HG03196 (cell line): ENCODE measurements around the gene EMILIN3.

Source experiments
- ATAC-seq: cut with Tn5 transposase; IDR thresholded peaks from one replicate; pipeline ENCODE4 v1.9.1; 2021; ENCODE audit not compliant: unreplicated experiment

EMILIN3 gene

DNA sequence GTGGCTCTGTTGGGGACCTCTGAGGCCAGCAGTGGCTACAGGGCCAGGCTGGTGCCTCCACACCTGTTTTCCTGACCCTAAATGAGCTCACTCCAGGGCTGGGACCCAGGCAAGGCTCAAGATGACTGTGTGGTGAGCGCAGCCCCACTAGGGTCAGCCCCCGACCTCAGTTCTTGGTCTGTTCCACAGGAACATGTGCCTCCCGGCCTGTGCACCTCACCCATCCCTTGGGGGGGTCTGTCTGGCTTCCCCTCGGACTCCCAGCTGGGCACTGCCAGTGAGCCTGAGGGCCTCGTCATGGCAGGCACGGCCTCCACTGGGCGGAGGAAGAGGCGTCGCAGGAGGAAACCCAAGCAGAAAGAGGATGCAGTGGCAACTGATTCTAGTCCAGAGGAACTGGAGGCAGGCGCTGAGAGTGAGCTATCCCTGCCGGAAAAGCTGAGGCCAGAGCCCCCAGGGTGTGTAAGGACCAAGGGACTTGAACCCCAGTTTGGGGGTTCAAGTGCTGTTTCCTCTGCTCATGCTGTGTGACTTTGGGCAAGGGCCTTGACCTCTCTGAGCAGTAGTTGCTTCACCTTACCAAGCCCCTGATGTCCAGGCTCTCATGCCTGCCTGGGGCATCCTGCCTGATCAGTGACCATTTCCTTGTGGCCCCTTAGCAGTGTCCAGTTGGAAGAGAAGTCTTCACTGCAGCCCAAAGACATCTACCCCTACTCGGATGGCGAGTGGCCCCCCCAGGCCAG is 18.0 kb downstream of the EMILIN3 start:
- no peak for ATAC-seq

DNA sequence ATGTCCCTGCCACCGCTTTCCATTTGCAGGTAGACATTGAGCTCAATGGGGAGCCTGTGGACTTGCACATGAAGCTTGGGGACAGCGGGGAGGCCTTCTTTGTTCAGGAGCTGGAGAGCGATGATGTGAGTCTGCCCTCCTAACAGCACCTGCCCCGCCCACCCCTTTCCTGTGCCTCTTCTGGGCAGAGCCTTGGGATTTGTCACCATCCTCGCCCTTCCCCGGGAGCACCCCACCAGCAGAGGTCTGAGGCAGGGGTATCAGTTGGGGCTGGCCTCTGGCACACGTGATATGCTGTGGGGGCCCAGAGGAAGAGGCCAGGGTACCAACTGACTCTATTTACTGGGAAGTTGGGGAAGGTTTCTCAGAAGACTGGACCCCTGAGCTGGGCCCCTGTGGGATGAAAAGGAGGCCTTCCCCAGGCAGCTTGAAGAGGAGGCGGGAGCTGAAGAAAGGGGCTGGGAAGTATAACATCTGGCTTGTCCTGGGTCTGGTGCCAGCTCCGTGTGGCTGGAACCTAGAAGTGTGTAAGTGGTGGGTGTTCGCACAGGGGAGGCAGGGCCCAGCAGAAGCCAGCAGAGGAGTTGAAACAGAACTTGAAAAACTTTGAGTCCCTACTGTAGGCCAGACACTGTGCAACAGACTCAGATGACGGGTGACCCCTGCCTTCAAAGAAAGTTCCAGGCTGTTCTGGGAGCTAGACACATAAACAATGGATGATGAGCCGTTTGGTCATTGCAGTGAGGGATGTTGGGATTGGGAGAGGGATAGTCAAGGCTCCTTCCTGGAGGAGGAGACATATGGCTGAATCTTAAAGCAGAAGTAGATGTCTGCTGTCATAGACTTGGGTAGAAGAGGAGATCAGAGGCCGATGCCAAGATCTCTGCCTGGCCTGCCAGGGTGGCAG is 18.8 kb downstream of the EMILIN3 start:
- ATAC-seq, result no peak

DNA sequence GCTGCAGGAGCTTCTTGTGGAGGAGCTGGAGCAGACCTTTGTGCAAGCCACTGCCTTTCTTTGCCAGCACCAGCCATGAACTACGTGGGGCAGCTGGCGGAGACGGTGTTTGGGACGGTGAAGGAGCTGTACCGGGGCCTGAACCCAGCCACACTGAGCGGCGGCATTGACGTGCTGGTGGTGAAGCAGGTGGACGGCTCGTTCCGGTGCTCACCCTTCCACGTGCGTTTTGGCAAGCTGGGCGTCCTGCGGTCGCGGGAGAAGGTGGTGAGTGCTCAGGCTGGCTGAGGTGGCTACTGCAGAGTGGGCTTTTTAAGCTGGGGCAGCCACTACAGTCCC is 20.9 kb downstream of the EMILIN3 start:
- no peak for ATAC-seq

DNA sequence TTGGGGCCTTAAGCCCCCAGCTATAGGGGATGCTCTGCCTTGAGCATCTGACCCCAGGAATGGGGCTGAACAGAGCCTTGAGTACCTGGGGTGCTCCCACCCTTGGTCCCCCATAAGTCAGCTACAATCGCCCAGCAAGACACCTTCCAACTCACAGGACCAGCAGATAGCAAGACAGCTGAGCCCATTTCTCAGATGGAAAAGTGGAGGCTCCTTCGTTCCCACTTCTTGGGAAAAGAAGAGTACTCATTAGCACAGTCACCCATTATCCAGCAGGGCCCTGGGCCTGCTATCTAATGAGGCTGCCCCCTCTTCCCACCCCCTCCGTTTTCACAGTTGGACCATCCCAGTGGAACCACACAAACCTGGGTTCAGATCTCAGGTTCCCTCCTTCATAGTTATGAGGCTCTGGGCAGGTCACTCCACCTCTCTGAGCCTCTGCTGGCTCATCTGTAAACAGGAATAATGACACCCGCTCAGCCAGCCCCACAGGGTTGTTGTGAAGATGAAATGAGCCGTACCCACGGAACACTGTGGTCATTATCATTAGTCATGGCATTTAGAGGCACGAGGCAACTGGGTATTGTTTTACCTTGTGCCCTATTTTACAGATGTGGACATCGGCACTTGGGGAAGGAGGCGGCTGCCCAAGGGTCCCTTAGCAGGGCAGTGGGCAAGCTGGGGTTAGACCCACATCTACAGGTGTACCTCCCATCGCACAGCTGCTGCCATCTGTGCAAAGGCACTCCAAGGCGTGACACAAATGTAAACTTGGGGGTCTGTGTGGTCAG is 21.5 kb downstream of the EMILIN3 start:
- no peak for ATAC-seq

DNA sequence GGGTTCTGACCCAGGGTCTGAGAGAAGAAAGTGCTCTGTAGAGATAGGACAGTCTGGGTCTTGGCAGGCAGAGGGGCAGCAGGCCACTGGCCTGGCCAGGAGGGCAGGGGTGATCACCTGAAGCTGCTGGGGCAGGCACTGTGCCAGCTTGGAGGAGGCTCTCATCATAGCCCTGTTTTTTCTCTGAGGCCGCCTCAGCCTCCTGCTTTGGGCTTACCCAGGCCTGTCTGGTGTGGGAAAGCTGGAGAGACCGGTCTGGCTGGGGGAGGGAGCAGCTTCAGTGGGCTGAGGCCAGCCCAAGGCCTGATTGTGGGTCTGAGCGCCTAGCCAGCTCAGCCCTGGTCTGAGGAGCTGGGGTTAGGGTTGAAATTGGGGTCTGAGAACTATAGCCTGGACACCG is 22.1 kb downstream of the EMILIN3 start:
- ATAC-seq, result no peak

DNA sequence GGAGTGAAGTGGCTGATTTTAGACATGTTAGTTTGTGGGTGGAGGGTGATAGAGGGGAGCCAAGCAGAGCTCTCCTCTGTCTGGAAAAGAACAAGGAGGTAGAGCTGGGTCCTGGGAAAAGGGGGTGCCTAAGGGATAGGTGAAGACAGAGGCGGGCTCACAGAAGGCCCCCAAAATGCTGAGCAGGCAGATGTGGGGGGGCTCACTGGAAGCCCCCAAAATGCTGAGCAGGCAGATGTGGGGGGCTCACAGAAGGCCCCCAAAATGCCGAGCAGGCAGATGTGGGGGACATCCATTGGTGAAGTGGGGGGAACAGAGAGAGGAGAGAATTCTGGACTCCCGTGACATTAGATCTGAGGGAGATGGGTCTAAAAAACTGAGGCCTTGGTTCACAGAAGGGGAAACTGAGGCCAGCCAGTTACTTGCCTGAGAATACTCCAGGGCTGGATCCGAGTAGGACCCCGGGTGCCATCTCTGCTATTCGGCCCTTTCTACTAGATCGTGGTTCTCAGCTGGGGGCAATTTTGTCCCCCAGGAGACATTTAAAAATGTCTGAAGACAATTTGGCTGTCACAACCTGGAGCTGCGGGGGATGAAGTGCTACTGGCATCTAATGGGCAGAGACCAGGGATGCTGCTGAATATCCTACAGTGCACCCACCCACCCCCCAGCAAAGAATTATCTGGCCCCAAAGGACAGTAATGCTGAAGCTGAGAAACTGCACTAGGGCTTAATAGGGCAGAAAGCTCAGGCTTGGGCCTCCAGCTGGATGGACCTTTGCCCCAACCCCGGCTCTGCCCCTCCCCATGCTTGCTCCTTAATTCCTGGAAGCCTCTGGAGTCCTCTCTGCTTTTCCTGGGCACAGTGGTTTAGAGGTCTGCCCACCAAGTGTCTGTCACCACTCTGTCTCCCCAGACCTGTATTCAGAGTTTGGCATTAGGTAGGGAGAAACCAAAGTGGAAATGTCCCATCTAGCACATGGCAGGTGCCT is 23.8 kb downstream of the EMILIN3 start:
- ATAC-seq, result no peak

DNA sequence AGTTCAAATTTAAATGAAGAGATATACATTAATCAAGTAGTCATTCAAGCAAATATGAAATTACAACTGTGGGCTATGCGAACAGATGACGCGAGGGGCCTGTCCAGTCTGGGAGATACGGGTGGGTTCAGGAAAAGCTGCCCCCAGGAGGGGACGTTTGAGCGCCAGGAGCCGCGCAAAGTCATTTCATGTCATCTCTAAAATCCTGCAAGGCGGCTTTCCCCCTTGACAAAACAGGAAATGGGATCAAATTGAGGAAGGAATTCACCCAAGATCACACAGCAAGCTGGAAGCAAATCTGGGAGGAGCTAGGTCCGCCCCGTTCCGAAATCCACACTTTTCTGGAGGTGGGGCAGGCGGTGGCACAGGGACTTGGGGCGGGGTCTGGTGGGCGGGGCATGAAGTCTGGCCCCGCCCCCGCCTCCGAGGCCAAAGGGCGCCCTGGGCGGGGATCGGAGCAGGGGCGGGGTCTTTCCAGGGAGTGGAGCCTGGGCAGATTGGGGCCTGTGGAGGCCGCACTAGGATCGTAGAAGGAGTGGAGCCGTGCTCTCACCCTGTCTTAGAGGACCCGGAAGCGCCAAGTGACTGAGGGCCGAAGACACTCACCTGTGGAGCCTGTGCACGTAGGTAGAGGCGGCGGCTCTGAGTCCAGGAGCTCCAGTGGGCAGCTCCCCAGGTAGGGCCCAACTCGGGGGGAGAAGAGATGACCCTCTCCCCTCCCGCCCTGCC is 26.1 kb downstream of the EMILIN3 start, which contains the start of gene LPIN3:
LPIN3 (plus strand) TSS at position 495 of the 729 bp plus-strand sequence. CDS start 4,983 bp downstream, outside the sequence.
- peak; percentile 40 for ATAC-seq

DNA sequence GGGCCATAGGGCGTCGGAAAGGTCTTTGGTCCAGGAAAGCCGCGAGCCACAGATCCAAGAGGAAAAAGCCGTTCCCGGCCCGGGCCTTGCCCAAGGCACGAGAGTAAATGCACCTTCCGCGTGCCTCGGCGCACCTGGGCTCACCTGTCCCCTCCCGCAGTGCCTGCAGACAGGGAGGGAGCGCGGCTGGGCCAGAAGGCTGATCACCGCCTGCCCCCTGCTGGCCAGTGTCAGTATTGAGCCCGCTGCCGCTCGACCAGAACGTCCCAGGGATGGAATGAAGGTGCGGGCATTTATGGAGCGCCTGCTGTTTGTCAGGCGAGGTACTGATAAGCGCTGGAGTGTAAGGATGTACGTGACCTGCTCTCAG is 26.7 kb downstream of the EMILIN3 start:
- ATAC-seq, result peak; percentile 75

DNA sequence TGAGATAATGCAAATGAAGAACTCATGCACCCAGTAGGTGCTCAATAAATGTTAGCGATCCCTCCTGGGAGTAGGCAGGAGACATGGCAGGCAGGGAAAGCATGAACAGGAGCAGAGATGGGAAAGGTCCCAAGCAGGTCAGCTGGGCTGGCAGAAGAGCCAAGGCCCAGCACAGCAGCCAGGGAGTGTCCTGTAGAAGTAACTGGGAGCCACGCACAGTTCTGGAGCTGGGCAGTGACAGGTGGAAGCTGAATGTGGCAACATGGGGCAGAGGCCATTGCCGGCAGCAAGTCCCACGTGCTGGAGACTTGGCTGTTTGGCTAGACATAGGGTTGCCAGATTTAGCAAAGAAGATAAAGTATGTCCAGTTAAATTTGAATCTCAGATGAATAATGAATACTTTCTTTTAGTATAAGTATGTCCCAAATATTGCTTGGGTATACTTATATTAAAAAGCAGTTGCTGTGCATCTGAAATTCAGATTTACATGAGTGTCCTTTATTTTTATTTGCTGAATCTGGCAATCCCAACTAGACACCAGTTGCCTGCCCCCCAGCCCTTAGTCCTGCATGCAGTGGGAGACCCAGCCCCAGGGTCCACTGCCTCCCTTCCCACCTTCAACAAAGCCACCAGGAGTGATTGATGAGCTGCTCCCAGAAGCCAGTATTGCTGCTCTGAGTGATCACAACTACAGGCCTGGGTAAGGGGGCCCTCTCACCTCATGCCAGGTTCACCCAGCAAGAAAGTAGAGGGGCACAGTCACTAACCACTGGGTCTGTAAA is 29.7 kb downstream of the EMILIN3 start:
- ATAC-seq, result no peak

DNA sequence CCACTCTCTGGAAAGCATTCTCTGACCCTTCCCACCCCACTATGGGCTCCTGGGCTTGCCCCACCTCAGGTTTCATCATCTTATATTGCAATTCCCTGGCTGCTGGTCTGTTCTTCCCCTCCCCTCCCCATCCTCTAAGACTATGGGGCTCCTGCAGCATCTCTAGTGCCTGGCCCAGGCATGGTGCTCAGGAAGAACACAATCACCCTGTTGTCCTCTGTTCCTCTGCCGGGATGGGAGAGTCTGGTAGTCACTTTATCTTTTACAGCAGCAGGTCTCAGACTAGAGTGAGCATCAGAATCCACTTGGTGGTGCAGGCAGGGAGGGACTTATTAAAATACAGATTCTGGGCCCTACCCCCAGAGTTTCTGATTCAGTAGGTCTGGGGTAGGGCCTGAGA is 31.0 kb downstream of the EMILIN3 start:
- no peak for ATAC-seq

DNA sequence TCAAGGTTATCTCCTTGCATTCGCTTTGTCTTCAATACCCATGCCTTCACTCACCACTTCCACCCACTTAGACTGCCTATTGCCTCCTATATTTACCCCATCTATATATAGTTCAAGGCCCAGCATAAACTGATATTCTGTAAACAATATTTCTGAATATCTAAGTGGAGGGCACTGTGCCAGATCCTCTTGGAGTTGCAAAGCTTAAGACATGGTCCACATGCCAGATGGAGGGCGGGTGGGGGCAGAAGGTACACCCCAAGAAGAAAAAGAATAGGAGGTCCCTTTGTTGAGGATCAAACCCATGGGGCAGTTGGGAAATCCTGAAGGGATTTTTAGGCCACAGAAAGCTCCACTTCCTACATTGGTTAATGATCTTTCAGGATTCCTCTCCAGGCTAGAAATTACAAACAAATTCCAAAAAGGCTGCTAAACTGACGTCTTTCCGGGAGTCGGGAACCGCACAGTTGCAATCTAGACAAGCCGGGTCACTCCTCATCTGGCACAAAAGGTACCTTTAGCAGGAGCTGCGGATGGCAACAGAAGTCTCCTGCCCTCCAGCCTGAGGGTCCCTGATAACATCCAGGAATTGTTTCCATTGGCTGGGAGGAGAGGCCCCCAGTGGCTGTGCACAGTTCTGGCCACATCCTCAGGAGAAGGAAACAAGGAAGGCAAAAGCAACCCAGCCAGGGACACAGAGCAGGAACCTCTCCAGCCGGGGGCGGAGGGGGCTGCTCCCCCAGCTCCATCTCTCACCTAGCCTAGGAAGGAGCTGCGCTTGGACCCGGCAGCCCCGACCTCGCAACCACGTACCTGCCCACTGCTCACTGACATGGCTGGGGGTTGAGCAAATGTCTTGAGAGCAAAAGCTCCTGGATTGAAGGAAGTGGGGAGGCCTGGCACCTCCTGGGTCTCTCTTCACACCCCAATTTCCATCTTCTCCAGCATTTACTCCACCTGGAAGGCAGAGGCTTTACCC is 31.9 kb downstream of the EMILIN3 start:
- ATAC-seq, result no peak

DNA sequence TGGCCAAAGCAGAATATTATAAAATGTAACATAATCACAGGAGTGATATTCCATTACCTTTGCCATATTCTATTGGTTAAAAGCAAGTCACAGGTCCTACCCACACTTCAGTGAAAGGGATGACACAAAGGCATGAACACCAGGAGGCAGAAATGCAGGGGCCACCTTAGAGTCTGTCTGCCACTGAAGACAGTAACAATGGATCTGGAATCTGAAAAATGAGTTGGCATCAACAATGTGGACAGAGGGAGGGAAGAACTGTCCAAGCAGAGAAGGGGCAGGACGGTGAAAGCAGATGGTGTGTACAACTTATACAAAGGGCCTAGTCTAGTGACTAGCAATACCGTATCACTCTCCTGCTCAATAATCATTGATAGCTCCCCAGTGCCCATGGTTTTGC is 32.6 kb downstream of the EMILIN3 start:
- ATAC-seq, result no peak

DNA sequence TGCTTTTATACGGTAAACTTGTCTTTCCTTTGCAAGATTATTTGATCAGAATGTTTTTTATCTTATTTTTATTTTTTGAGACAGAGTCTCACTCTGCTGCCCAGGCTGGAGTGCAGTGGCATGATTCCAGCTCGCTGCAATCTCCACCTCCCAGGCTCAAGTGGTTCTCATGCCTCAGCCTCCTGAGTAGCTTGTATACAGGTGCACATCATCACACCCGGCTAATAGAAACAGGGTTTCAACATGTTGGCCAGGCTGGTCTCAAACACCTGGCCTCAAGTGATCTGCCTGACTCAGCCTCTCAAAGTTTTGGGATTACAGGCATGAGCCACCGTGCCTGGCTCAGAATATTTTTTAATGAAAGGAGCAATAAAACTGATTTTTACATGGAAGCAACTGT is 34.9 kb downstream of the EMILIN3 start:
- ATAC-seq, result no peak

DNA sequence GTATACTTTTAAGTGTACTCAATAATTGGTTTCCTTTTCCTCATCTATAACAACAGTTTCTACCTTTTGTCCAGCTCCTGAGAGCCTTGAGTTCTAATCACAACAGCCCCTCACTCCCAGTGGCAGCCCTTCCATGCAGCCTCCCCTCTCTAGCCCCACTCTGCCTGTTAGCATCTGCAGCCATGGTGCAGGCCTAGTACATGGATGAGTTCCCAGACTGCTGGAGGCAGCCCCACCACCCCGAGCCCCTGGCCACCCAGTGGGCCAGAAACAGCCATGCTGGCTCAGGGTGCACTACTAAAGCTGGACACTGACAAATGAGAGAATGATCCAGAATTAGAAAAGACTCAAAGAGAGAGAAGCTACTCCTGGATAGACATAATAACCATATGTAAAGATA is 35.7 kb downstream of the EMILIN3 start:
- ATAC-seq, result no peak

DNA sequence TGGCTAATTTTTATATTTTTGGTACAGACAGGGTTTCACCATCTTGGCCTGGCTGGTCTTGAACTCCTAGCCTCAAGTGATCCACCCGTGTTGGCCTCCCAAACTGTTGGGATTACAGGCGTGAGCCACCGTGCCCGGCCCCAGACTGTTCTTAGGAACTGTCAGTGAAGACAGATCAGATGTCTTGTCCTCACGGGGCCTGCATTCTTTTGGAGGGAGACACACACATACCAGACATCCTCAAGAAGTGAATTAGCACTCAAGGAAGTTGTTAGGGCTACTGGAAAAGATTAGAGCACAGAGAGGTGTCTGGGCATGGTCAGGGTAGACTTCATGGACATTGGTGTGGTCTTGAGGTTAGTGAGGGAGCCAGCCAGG is 36.3 kb downstream of the EMILIN3 start:
- no peak for ATAC-seq

DNA sequence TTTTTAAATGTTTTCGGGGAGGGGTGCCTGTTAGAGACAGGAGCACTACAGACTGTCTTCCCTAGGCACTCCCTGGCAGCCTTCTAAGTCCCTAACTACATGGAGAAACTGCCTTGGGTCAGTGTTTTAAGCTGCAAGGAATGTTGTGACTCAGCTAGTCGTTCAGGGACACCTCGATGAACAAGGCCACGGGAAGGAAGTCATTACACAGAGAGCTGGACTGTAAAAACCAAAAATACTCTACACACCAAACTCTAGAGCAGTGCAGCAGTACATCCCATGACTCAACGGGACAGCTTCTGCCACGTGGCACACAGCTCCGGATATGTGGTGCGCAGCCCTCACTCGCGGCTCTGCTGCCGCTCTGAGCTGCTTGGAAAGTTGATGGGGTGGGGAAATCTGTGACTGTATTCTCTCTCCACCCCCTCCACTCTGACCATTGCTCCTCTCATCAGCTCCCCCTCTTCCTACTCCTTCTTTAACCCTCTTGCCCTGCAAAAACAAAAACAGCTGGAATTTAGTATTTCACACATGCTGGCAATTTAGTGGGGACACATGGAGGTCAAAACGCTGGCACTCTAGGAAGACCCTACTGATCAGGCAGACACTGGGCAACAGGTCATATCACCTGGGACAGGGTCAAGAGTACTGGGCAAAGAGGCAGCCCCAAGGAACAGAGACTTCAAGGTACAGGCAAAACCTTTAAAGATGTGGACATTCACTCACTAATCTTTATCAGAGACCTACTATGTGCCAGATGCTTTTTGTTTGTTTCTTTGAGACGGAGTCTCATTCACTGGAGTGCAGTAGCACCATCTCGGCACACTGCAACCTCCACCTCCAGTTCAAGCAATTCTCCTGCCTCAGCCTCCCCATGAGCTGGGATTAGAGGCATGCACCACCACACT is 36.9 kb downstream of the EMILIN3 start:
- ATAC-seq, result no peak

DNA sequence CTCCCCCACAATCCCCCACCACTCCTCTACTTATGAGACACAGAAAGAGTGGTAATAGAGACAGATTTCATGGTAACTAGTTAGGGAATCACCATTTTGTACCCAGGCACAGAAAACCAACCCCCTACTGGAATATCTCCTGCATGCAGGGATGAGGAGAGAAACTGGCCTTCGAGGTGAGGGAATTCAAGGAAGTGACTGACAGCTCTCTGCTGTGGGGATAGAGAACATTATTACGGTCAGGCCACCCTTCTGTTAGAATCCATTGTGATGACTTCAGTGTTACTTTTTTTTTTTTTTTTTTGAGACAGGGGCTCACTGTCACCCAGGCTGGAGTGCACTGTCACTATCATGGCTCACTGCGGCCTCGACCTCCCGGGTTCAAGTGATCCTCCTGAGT is 39.4 kb downstream of the EMILIN3 start:
- ATAC-seq, result no peak
